GM12874 (cell line): ENCODE measurements around the gene PRRT1B.

Experiments used
- TF ChIP-seq, protein P1 (sequence below): IDR thresholded peaks from 2 replicates; pipeline ENCODE4 v1.5.1; 2011; ENCODE audit warnings: low read depth, mild to moderate bottlenecking, control low read depth, low read length, moderate library complexity; ENCODE audit not compliant: insufficient read depth

The PRRT1B gene

DNA sequence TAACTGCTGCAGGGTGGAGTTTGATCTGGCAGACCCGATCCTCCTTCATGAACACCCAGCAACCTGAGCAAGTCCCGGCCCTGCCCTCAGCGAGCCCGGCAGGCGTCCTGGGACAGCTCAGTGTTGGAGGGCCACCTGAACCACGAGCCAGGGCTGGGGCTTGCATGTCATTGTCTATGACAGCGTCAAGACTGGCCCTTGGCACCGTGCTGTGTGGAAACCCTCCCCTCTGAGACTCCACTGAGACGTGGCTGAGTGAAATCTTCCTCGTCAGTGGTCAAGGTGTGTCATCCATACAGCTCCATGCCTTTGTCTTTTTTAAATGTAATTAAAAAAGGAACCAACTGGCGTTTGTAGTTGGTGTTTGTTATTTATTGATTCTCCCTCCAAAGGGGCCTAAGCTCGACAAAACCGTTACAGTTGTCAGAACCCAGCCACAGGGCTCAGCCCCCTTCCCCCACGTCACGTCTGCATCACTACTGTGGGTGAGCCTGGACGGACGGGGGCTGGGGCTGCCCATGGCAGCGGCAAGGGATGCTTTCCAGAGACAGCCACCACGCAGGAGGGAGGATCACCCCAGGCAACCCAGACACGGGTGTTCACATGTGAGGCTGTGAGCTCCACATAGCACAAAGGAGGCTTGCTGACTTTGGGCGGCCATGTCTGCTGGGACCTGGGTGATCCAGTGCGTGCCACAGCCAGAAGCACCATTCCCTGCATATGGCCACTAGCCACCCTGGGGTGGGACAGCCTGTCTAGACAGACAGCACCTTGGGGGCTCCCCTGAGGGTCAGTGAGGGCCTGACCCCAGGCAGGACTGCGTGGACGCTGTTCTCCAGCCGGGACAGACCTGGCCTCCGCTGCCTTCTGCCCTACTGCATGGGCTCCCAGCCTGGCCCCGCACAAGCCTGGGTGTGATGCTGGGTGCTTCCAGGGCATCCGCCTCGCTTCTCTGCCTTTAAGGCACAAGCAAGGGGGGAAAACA lies 21.6 kb upstream of the PRRT1B start:
- TF ChIP-seq, protein P1, sequence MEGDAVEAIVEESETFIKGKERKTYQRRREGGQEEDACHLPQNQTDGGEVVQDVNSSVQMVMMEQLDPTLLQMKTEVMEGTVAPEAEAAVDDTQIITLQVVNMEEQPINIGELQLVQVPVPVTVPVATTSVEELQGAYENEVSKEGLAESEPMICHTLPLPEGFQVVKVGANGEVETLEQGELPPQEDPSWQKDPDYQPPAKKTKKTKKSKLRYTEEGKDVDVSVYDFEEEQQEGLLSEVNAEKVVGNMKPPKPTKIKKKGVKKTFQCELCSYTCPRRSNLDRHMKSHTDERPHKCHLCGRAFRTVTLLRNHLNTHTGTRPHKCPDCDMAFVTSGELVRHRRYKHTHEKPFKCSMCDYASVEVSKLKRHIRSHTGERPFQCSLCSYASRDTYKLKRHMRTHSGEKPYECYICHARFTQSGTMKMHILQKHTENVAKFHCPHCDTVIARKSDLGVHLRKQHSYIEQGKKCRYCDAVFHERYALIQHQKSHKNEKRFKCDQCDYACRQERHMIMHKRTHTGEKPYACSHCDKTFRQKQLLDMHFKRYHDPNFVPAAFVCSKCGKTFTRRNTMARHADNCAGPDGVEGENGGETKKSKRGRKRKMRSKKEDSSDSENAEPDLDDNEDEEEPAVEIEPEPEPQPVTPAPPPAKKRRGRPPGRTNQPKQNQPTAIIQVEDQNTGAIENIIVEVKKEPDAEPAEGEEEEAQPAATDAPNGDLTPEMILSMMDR = no peak

DNA sequence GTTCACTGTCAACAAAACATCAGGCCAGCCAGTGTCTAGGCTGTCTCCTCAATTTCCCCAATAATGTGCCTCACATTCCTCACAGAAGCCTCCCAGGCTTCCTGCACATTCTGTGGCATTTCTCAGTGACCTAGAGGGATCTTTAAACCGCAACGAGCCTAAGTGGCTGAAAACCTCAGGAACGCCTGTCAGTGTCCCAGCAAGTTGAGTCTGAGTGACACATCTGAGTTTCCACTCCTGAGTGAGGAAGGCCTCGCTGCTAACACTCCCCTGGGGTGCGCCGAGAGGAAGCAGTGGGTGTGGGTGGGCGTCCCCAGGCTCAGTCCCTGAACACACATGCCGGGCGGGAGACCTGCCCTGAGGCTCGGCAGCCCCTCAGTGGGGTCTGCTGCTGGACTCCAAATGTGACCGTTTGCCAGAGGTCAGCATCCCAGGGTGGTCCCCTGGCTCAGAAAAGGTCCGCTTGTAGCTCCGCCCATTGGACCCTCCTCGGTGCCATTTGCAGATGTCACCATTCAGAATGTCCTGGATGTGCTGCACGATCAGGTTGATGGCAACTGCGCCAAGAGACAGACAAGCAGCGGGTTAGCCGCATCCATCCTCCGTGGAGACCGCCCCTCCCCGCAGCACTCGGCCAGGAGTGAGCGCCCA lies 20.5 kb upstream of the PRRT1B start:
- TF ChIP-seq, protein P1 = no peak

DNA sequence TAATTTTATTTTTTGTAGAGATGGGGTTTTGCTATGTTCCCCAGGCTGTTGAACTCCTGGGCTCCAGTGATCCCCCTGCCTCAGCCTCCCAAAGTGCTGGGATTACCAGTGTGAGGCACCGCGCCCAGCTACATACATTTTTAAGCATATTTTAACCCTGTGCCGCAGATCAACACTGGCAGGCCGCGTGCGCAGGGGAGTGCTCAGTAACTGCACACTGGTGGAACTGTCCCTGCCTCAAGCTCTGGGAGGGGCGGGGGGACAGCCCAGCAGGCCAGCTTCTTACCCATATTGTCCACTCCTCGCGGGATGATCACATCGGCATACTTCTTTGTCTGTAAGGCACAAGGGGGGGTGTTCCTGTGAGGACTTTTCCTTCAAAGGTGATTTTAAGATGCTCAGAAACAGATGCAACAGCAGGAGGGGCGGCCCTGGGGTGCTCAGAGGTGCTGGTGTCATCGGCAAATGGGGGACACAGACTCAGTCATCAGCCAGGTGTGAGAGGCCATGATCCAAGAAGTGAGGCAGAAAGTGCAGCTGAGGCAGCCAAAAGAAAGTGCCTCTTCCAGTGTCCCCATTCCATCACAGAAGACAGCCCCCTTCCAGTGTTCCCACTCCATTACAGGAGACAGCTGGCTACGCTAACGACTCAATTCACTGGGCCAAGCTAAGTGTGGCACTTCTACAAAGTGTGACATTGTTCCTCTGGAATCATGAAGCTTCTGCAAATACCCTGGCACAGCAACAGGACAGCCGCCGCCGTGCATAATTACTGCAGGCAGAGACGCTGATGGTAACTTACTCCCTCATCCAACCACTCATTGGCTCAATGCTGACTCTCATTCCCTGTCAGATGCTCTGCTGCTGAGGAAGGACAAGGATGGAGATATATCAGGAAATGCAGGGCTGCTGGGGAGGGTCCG lies 19.4 kb upstream of the PRRT1B start:
- TF ChIP-seq, protein P1 = no peak

DNA sequence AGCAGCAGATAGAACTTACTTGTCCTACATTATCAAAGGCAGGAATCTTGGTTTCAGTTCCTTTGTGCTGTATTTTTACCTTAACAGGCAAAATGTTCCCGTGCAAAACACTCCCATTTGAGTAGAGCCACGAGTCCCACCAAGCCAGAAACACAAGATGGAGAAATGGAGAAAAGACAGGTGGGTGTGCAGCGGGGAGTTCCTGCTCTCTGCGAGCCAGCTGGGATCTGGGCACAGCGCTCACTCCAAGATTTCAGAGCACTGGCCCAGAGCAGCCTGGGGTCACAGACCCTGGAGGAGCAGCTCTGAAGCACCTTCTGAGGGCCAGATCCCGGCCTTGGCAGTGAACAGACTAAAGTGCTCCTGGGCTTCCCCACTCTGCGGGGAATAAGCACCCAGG lies 17.1 kb upstream of the PRRT1B start:
- TF ChIP-seq, protein P1 = no peak

DNA sequence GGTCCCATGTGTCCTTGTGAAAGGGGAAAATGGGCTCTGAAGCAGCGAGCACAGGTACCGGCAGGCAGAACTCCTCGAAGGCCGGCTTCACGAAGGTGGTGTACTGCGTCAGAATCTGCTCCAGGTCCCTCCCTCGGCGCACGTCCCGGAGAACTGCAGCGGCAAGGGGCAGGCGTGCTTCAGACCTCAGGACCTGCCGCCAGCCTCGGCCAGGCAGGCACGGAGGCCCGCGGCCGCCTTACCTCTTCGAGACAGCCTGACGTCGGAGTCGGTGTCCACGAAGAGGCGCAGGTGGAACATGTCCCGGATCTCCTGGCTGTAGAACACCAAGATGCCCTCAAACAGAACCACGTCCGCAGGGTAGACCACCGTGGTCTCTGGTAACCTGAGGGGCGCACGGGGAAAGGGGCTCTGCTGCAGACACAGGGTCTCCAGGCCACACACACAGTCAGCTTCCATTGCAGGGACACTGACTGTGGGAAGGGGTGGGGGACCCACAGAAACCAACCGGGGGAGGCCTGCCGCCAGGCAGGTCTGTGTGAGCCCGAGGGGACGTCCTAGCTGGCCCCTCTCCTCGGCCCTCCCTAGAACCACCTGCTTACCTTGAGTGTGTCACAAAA lies 16.3 kb upstream of the PRRT1B start:
- TF ChIP-seq, protein P1 = no peak

DNA sequence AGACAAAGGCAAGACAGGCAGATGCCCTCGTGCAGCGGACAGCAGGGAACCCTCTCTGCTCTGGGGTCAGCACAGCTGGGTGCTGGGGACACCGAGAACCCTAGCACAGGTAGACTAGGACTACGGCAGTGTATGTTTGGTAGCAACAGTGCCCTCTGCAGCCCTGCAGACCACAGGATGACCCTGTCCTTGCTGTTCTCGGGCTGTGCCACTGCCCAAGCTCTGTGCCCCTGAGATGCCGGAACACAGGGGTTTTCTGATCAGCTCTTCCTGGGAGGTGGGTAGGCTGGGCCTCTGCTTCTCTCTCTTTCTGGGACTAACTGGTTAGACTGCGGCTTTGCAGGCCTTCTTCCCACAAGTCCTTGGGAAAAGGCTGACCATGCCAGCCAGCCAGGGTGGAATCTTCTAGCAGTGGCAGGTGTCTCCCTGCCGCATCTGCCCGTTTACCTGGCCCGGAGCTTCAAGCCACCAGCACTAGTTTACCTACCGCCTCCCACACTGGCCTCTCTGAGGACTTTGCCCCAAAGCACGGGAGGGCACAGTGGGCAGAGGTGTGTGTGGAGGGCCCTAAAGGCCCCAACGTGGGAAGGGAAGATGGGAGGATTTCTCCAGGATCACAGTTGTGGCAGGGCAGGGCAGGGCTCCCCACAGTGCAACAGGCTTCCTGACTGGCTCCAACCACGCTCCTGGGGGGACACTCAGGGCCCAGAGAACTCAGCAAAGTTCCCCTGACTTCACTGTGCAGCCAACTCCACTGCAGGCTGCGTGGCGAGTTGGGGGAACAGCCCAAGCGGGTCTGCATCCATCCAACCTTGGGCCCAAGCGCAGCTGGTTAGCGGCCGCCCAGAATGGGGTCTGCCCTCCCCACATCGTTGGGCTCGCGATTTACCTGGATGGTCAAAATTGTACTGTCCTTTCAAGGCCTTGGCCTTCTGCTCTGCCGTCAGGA lies 15.5 kb upstream of the PRRT1B start:
- TF ChIP-seq, protein P1 = no peak
